SU-DHL-6 (cell line): ENCODE measurements around the gene TRIM27.
"Not testable (repeated sequence)": the region's sequence is repeated elsewhere in the genome, so short reads cannot be mapped to it uniquely, and the experiment has no call there.

Source experiments
- H2AFZ ChIP-seq: fragments of 200-600 bp; sonication (generic); 2 replicates; pipeline ENCODE4 v1.6.1; 2014; ENCODE audit warnings: low read depth, mild to moderate bottlenecking, moderate library complexity, mixed read lengths, antibody characterized with exemption, low read length; ENCODE audit not compliant: severe bottlenecking
- H3F3A ChIP-seq: fragments of 200-600 bp; shearing (Covaris generic); 2 replicates; pipeline ENCODE4 v1.6.0; 2016; ENCODE audit warnings: antibody characterized with exemption, mild to moderate bottlenecking; ENCODE audit not compliant: insufficient read depth
- H3K27ac ChIP-seq: fragments of 200-600 bp; sonication (generic); 2 replicates; pipeline ENCODE4 v1.5.1; 2016; ENCODE audit warnings: low read depth, mild to moderate bottlenecking, low read length, moderate library complexity, mixed read lengths
- H3K27me3 ChIP-seq: fragments of 200-600 bp; sonication (generic), shearing (Covaris generic); 2 replicates; pipeline ENCODE4 v1.6.0; 2014; ENCODE audit warnings: mild to moderate bottlenecking, low read length
- H3K36me3 ChIP-seq: fragments of 200-600 bp; sonication (generic); 2 replicates; pipeline ENCODE4 v1.6.1; 2014; ENCODE audit warnings: mild to moderate bottlenecking, low read length, mixed read lengths
- H3K4me2 ChIP-seq: fragments of 300-600, 200-600 bp; shearing (Covaris generic), sonication (generic); 2 replicates; pipeline ENCODE4 v1.6.0; 2014; ENCODE audit warnings: low read length, low read depth, mild to moderate bottlenecking; ENCODE audit not compliant: poor library complexity, severe bottlenecking
- H3K4me3 ChIP-seq: fragments of 200-600 bp; sonication (generic); 2 replicates; pipeline ENCODE4 v1.5.1; 2014; ENCODE audit warnings: antibody characterized with exemption, low read length, mild to moderate bottlenecking, mixed read lengths; ENCODE audit not compliant: insufficient read depth, poor library complexity, severe bottlenecking
- H3K79me2 ChIP-seq: fragments of 200-600 bp; sonication (generic); 2 replicates; pipeline ENCODE4 v1.6.1; 2014; ENCODE audit warnings: mild to moderate bottlenecking, low read length, moderate library complexity; ENCODE audit not compliant: insufficient read depth
- H3K9ac ChIP-seq: fragments of 200-600 bp; sonication (generic); 2 replicates; pipeline ENCODE4 v1.7.0; 2014; ENCODE audit warnings: mild to moderate bottlenecking, low read length
- H3K9me2 ChIP-seq: fragments of 200-600 bp; sonication (generic); replicated peaks from 2 replicates; pipeline ENCODE4 v1.6.1; 2014; ENCODE audit warnings: low read length; ENCODE audit not compliant: insufficient read depth
- H3K9me3 ChIP-seq: fragments of 200-600 bp; sonication (generic); 2 replicates; pipeline ENCODE4 v1.6.1; 2014; ENCODE audit warnings: low read length, mixed read lengths; ENCODE audit not compliant: insufficient read depth
- H4K20me1 ChIP-seq: fragments of 200-600 bp; sonication (generic); 2 replicates; pipeline ENCODE4 v1.6.1; 2014; ENCODE audit warnings: low read depth, mild to moderate bottlenecking, antibody characterized with exemption, low read length, moderate library complexity, mixed read lengths
- CTCF ChIP-seq: fragments of 200-600 bp; sonication (generic); IDR thresholded peaks from one replicate; pipeline ENCODE4 v1.5.1; 2017; ENCODE audit warnings: antibody characterized with exemption, mild to moderate bottlenecking, low read length, moderate library complexity; ENCODE audit not compliant: insufficient read depth, poor library complexity, severe bottlenecking
- EZH2phosphoT487 ChIP-seq: fragments of 200-600 bp; sonication (generic), shearing (Covaris generic); conservative IDR thresholded peaks from 2 replicates; pipeline ENCODE4 v1.6.1; 2018; ENCODE audit warnings: mild to moderate bottlenecking, antibody characterized with exemption, low read length, moderate library complexity, mixed read lengths

The TRIM27 gene

GRCh38 chr6:28956331-28956730 is 32.5 kb upstream of the TRIM27 start:
- no peak overlapping the region for H3K4me2 ChIP-seq
- H4K20me1 ChIP-seq = no peaks in the 10 kb centered on the region; the same call in 1 of the 2 replicates
- H3K4me3 ChIP-seq = no peak overlapping the region
- no peaks in the 10 kb centered on the region for H3K27me3 ChIP-seq
- no peak overlapping the region for H2AFZ ChIP-seq
- H3K9ac ChIP-seq = no peak overlapping the region
- no peaks in the 10 kb centered on the region for H3K79me2 ChIP-seq
- no peaks in the 10 kb centered on the region for H3K9me3 ChIP-seq
- peaks cover 5% of the 10 kb centered on the region; the same call in 1 of the 2 replicates for H3F3A ChIP-seq
- TF ChIP-seq CTCF (no peak), EZH2phosphoT487 (no peak)
- no peaks in the 10 kb centered on the region for H3K36me3 ChIP-seq
- H3K9me2 ChIP-seq = no peaks in the 10 kb centered on the region
- no peak overlapping the region for H3K27ac ChIP-seq

- no peaks in the 10 kb centered on the region for H3K79me2 ChIP-seq
- H3K27me3 ChIP-seq = no peaks in the 10 kb centered on the region
- peak overlapping the region; percentile 15 for H2AFZ ChIP-seq
- peak overlapping the region; percentile 27 for H3K4me3 ChIP-seq
- no peak overlapping the region for H3K27ac ChIP-seq
- peak overlapping the region; percentile 39 for H3K4me2 ChIP-seq
- H4K20me1 ChIP-seq = no peaks in the 10 kb centered on the region; the same call in 1 of the 2 replicates
- H3K9me2 ChIP-seq = no peaks in the 10 kb centered on the region
- no peak for TF ChIP-seq CTCF
- TF ChIP-seq EZH2phosphoT487 = no peak
- H3K9me3 ChIP-seq = no peaks in the 10 kb centered on the region
- H3F3A ChIP-seq = peaks cover 5% of the 10 kb centered on the region; the same call in 1 of the 2 replicates
- H3K36me3 ChIP-seq = no peaks in the 10 kb centered on the region
- H3K9ac ChIP-seq = no peak overlapping the region
Measured at GRCh38 chr6:28953585-28954258, 29.9 kb upstream of the TRIM27 start.

- H2AFZ ChIP-seq = peak overlapping the region; percentile 15
Measured at GRCh38 chr6:28953039-28953584, 29.3 kb upstream of the TRIM27 start.

GRCh38 chr6:28949656-28950195 is 25.9 kb upstream of the TRIM27 start:
- not testable (repeated sequence) for H2AFZ ChIP-seq, H3K79me2 ChIP-seq, H3K9me3 ChIP-seq, H3K4me2 ChIP-seq, H3K4me3 ChIP-seq, H3F3A ChIP-seq, H4K20me1 ChIP-seq, H3K27ac ChIP-seq, H3K9me2 ChIP-seq, H3K36me3 ChIP-seq, H3K9ac ChIP-seq, H3K27me3 ChIP-seq

More at GRCh38 chr6:28953039-28953584, 29.3 kb upstream of the TRIM27 start:
- Histone ChIP-seq H3K79me2 (no peaks in the 10 kb centered on the region), H3K9me3 (no peaks in the 10 kb centered on the region), H3K4me2 (peak overlapping the region; percentile 39), H3K4me3 (peak overlapping the region; percentile 27), H3K36me3 (no peaks in the 10 kb centered on the region), H3K9ac (no peak overlapping the region), H3K27me3 (no peaks in the 10 kb centered on the region), H3F3A (peaks cover 5% of the 10 kb centered on the region; the same call in 1 of the 2 replicates), H3K9me2 (no peaks in the 10 kb centered on the region), H3K27ac (no peak overlapping the region), H4K20me1 (no peaks in the 10 kb centered on the region; the same call in 1 of the 2 replicates)
- no peak for TF ChIP-seq EZH2phosphoT487
- no peak for TF ChIP-seq CTCF
